ENCODE results near the gene KCNF1.

KCNF1 gene

DNA sequence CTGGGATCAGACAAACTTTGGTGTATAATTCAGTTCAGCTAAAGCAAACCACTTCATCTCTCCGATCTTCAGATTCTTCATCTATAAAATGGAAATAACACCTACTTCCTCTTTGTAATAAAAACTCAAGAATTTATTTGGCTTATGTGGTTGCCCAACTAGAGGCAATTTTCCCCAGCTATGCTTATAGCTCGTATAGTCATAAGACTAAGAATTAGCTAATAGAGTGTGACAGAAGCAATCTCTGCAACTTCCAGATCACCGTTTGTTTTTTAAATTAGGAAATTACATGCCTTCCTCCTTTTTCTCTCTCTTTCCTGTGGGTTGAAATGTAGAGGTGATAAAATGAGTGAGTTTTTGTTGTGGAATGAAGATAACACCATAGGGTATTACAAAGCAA is 35.3 kb upstream of the KCNF1 start:
- TF ChIP-seq SIN3A (IDR thresholded peaks at IDR 0.05; ENCODE audit: borderline replicate concordance, insufficient read depth, low read length) (no peak), TAF1 (IDR thresholded peaks at IDR 0.05; ENCODE audit: borderline replicate concordance, insufficient read depth, low read length) (no peak), POLR2AphosphoS5 (IDR thresholded peaks at IDR 0.05; ENCODE audit: low read depth, low read length) (no peak), FOXP2 (optimal IDR thresholded peaks at IDR 0.05; ENCODE audit: borderline replicate concordance, extremely low read depth, extremely low read length, insufficient read depth) (no peak)
- TF ChIP-seq, protein P1, sequence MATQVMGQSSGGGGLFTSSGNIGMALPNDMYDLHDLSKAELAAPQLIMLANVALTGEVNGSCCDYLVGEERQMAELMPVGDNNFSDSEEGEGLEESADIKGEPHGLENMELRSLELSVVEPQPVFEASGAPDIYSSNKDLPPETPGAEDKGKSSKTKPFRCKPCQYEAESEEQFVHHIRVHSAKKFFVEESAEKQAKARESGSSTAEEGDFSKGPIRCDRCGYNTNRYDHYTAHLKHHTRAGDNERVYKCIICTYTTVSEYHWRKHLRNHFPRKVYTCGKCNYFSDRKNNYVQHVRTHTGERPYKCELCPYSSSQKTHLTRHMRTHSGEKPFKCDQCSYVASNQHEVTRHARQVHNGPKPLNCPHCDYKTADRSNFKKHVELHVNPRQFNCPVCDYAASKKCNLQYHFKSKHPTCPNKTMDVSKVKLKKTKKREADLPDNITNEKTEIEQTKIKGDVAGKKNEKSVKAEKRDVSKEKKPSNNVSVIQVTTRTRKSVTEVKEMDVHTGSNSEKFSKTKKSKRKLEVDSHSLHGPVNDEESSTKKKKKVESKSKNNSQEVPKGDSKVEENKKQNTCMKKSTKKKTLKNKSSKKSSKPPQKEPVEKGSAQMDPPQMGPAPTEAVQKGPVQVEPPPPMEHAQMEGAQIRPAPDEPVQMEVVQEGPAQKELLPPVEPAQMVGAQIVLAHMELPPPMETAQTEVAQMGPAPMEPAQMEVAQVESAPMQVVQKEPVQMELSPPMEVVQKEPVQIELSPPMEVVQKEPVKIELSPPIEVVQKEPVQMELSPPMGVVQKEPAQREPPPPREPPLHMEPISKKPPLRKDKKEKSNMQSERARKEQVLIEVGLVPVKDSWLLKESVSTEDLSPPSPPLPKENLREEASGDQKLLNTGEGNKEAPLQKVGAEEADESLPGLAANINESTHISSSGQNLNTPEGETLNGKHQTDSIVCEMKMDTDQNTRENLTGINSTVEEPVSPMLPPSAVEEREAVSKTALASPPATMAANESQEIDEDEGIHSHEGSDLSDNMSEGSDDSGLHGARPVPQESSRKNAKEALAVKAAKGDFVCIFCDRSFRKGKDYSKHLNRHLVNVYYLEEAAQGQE (IDR thresholded peaks at IDR 0.05; ENCODE audit: insufficient read depth in 1 of 2, low read depth in 2 of 2, low read length in 2 of 2) = no peak

DNA sequence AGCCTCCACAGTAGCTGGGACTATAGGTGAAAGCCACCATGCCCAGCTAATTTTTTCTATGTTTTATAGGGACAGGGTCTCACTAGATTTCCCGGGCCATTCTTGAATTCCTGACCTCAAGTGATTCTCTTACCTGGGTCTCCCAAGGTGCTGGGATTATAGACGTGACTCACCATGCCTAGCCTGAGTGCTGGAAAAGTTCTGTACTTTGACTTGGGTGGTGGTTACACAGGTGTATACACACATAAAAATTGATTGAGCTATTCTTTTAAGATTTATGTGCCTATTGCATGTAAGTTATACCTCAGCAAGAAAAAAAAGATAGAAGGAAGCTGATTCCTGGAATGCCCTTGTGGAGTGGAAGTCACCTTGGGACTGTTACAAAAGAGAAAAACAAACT is 34.8 kb upstream of the KCNF1 start:
- TF ChIP-seq SIN3A (IDR thresholded peaks at IDR 0.05; ENCODE audit: borderline replicate concordance, insufficient read depth, low read length) (no peak), FOXP2 (optimal IDR thresholded peaks at IDR 0.05; ENCODE audit: borderline replicate concordance, extremely low read depth, extremely low read length, insufficient read depth) (no peak), TAF1 (IDR thresholded peaks at IDR 0.05; ENCODE audit: borderline replicate concordance, insufficient read depth, low read length) (no peak), POLR2AphosphoS5 (IDR thresholded peaks at IDR 0.05; ENCODE audit: low read depth, low read length) (no peak)
- TF ChIP-seq, protein P1 (IDR thresholded peaks at IDR 0.05; ENCODE audit: insufficient read depth in 1 of 2, low read depth in 2 of 2, low read length in 2 of 2) = no peak

DNA sequence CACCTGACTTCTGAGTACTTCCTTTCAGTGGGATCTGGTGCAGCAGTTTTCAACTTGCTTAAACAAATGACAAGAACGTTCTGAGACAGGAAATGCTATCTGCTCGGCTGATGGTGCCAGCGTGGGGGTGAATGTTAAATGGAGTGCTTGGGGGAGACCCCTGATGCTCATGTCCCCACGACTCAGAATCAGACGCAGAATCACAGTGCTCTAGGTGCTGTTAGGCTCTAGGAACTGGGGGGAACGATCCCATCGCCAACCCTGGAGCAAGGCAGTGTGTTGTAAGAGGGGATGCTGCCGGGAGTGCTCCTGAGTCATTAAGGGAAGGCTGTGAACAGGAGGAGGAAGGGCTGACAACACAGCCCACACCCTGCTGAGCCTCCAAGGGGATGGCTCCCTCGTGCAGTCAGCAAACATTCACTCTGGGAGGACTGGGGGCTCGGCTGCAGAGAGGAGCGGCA is 34.1 kb upstream of the KCNF1 start:
- TF ChIP-seq SIN3A (IDR thresholded peaks at IDR 0.05; ENCODE audit: borderline replicate concordance, insufficient read depth, low read length) = no peak
- no peak for TF ChIP-seq POLR2AphosphoS5 (IDR thresholded peaks at IDR 0.05; ENCODE audit: low read depth, low read length)
- TF ChIP-seq, protein P1 (IDR thresholded peaks at IDR 0.05; ENCODE audit: insufficient read depth in 1 of 2, low read depth in 2 of 2, low read length in 2 of 2) = no peak
- TF ChIP-seq TAF1 (IDR thresholded peaks at IDR 0.05; ENCODE audit: borderline replicate concordance, insufficient read depth, low read length) = no peak
- no peak for TF ChIP-seq FOXP2 (optimal IDR thresholded peaks at IDR 0.05; ENCODE audit: borderline replicate concordance, extremely low read depth, extremely low read length, insufficient read depth)

DNA sequence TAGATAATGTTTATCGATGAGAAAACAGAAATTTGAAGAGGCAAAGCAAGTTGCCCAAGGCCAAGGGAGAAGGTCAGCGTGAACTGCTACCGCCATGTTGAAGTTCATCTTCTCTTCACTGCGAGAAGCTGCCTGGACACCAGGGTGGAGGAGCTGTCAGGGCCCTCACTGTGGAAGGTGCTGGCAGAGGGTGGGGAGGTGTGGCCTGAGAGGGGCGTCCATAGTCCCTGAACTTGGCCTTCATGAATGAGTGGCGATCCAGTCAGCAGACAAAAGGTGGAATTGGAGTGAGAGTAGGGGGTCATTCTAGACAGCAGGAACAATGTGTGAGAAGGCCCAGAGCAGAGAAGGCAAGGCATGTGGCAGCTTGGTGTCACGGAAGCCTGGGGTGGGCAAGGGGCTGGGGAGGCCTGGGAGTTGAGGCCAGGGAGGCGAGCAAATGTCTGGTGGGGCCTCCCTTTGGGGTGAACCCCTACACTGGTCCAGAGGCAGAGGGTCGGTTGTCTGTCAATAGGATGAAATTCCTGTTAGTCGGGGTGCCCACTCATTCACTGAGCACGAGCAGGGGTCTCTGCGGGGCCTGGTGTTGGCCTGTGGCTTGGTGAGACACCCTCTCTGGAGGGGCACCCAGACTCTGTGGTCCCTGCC is 33.3 kb upstream of the KCNF1 start:
- TF ChIP-seq TAF1 (IDR thresholded peaks at IDR 0.05; ENCODE audit: borderline replicate concordance, insufficient read depth, low read length) = no peak
- TF ChIP-seq POLR2AphosphoS5 (IDR thresholded peaks at IDR 0.05; ENCODE audit: low read depth, low read length) = no peak
- TF ChIP-seq, protein P1 (IDR thresholded peaks at IDR 0.05; ENCODE audit: insufficient read depth in 1 of 2, low read depth in 2 of 2, low read length in 2 of 2) = no peak
- TF ChIP-seq FOXP2 (optimal IDR thresholded peaks at IDR 0.05; ENCODE audit: borderline replicate concordance, extremely low read depth, extremely low read length, insufficient read depth) = no peak
- no peak for TF ChIP-seq SIN3A (IDR thresholded peaks at IDR 0.05; ENCODE audit: borderline replicate concordance, insufficient read depth, low read length)
